Right cardiac atrium (tissue), 5 donors: ENCODE data around the gene DNAH6. TPM values are rescaled to one million over a fixed set of nuclear protein-coding genes. Genes with fewer than 3 reads are reported as not detected.
"Not testable (repeated sequence)": the region's sequence is repeated elsewhere in the genome, so short reads cannot be mapped to it uniquely, and the experiment has no call there.

Experiments used
- ATAC-seq, 2 donors: fragments of 200-7000 bp; cut with Tn5 transposase; one replicate each; pipeline versions ENCODE4 v1.8.0 to v1.9.1; 2020; ENCODE audit warnings: moderate library complexity in 2 of 2, mild to moderate bottlenecking in 1 of 2
- DNase-seq, 3 donors: peaks; one replicate each; pipeline ENCODE4 v3.0.0-alpha.2; 2020
- H3K27ac ChIP-seq: one replicate; pipeline ENCODE4 v1.5.1; 2013; ENCODE audit warnings: mild to moderate bottlenecking, low read length, control low read depth, moderate library complexity
- H3K27me3 ChIP-seq: one replicate; pipeline ENCODE4 v1.6.1; 2013; ENCODE audit not compliant: control insufficient read depth, insufficient read depth
- H3K4me1 ChIP-seq: one replicate; pipeline ENCODE4 v1.6.1; 2013; ENCODE audit warnings: low read length; ENCODE audit not compliant: control insufficient read depth, insufficient read depth
- H3K4me3 ChIP-seq: one replicate; pipeline ENCODE4 v1.5.1; 2013; ENCODE audit warnings: low read length, control low read depth
- H3K9me3 ChIP-seq: one replicate; pipeline ENCODE4 v1.6.1; 2013; ENCODE audit warnings: low read length; ENCODE audit not compliant: control insufficient read depth
- WGBS: extraction: QIAGEN DNeasy Blood & Tissue Kit; methylation state at CpG from one replicate; pipeline ENCODE4 v1.1.7; 2013; 5-methylcytosine and 5-hydroxymethylcytosine counted together
- intact Hi-C, 4 donors: fragments of 100-400 bp; cut with DNase I; formaldehyde crosslinking; loops; one replicate each; pipeline versions ENCODE4 v1.11.0 to v1.14.0; 2022 to 2023
- long read RNA-seq, 4 donors: library from polyadenylated mRNA; unstranded; transcript quantifications; one replicate each; pipeline ENCODE4 v2.0.0, GENCODE V29; 2020 to 2021
- polyA plus RNA-seq: library from polyadenylated mRNA; stranded (reverse); fragments of 200-250 nt; gene quantifications from one replicate; pipeline ENCODE4 v1.2.3, GENCODE V29; 2013
- total RNA-seq, 4 donors: library from RNA; stranded (reverse); fragmentation: NEBNext Ultra II Directional; extraction: Animal tissue kit (Norgen Biotek cat#: 25700); gene quantifications; one replicate each; pipeline ENCODE4 v1.2.1, GENCODE V29; 2021
- donor health status: healthy with polysubstance abuse.
- donor health status: DM: no; HTN: yes; CAD: no.
- donor health status: DM: no; HTN: no; CAD: no.
- donor health status: DM: no; HTN: yes; CAD: no; lungs with severe emphysema.
- donor health status: DM: yes; HTN: yes; CAD: no.

DNAH6 gene
- total RNA-seq (under 1 TPM; 0.26 to 0.60 (median 0.41) TPM), polyA plus RNA-seq (0.07 TPM)
- long read RNA-seq, donor 1 = 0 reads
- long read RNA-seq, donor 2 = 0 reads
- long read RNA-seq, donor 3, partial matches to known transcripts = 0 of 2 reads
- long read RNA-seq, donor 3, other reads (novel, unspliced or antisense) = 2 of 2 reads
- long read RNA-seq, donor 4 = 0 reads

- H3K9me3 ChIP-seq = no peaks in the 10 kb centered on the region
- DNase-seq (peak; percentile 94 to 98 (median 95)), ATAC-seq (peak; percentile 100)
- no peaks in the 10 kb centered on the region for H3K27me3 ChIP-seq
- H3K4me1 ChIP-seq = no peaks in the 10 kb centered on the region
- H3K27ac ChIP-seq = no peak within 1 kb of the TSS
- 9% methylated on average over 31 of the region's 31 CpGs for WGBS
- intact Hi-C loops = no loop called here
- peak within 1 kb of the TSS; percentile 81 for H3K4me3 ChIP-seq
Observed at GRCh38 chr2:84516234-84516986, at the start of gene DNAH6. TSS of gene DNAH6 (plus strand) at chr2:84516498. CDS start at chr2:84517827, 1,329 bp downstream.

GRCh38 chr2:84467389-84467788 lies 48.9 kb upstream of the DNAH6 start:
- WGBS = 95% methylated on average over 1 of the region's 1 CpG
- ATAC-seq = no peak

GRCh38 chr2:84472423-84472822 lies 43.9 kb upstream of the DNAH6 start:
- H3K4me1 ChIP-seq, ATAC-seq, intact Hi-C loops, H3K9me3 ChIP-seq, DNase-seq, H3K4me3 ChIP-seq, H3K27ac ChIP-seq, H3K27me3 ChIP-seq: not testable (repeated sequence)
- 45% methylated on average over 2 of the region's 2 CpGs for WGBS

More at GRCh38 chr2:84467389-84467788, 48.9 kb upstream of the DNAH6 start:
- intact Hi-C loops = no loop called here
- H3K4me1 ChIP-seq = no peaks in the 10 kb centered on the region
- H3K27me3 ChIP-seq = no peaks in the 10 kb centered on the region
- no peak overlapping the region for H3K4me3 ChIP-seq
- DNase-seq = no peak
- no peaks in the 10 kb centered on the region for H3K9me3 ChIP-seq
- no peak overlapping the region for H3K27ac ChIP-seq

- no peak for DNase-seq
- Histone ChIP-seq H3K27me3 (no peaks in the 10 kb centered on the region), H3K27ac (no peak overlapping the region), H3K4me3 (no peak overlapping the region), H3K9me3 (peaks cover 2% of the 10 kb centered on the region), H3K4me1 (no peaks in the 10 kb centered on the region)
- 76% methylated on average over 6 of the region's 6 CpGs for WGBS
- ATAC-seq = no peak
- intact Hi-C loops = no loop called here
Observed at GRCh38 chr2:84472856-84473565, 43.3 kb upstream of the DNAH6 start.

- intact Hi-C loops = no loop called here
- Histone ChIP-seq H3K4me1 (no peaks in the 10 kb centered on the region), H3K27ac (no peak overlapping the region), H3K27me3 (no peaks in the 10 kb centered on the region), H3K9me3 (peaks cover 2% of the 10 kb centered on the region), H3K4me3 (no peak overlapping the region)
- no peak for DNase-seq
- no peak for ATAC-seq
- 78% methylated on average over 4 of the region's 4 CpGs for WGBS
Observed at GRCh38 chr2:84474176-84474575, 42.1 kb upstream of the DNAH6 start.

GRCh38 chr2:84477886-84478285 lies 38.4 kb upstream of the DNAH6 start:
- intact Hi-C loops = no loop called here
- WGBS = 76% methylated on average over 1 of the region's 1 CpG
- no peak for ATAC-seq
- no peaks in the 10 kb centered on the region for H3K27me3 ChIP-seq
- DNase-seq = no peak
- peaks cover 3% of the 10 kb centered on the region for H3K4me1 ChIP-seq
- no peak overlapping the region for H3K4me3 ChIP-seq
- H3K9me3 ChIP-seq = peaks cover 2% of the 10 kb centered on the region
- H3K27ac ChIP-seq = no peak overlapping the region

- Histone ChIP-seq H3K9me3 (peaks cover 2% of the 10 kb centered on the region), H3K27me3 (no peaks in the 10 kb centered on the region), H3K27ac (no peak overlapping the region), H3K4me3 (no peak overlapping the region), H3K4me1 (peaks cover 3% of the 10 kb centered on the region)
- WGBS = 69% methylated on average over 3 of the region's 3 CpGs
- ATAC-seq (no peak), DNase-seq (no peak)
- intact Hi-C loops = no loop called here
Observed at GRCh38 chr2:84478867-84479266, 37.4 kb upstream of the DNAH6 start.

- ATAC-seq = no peak
- intact Hi-C loops = no loop called here
- WGBS = 41% methylated on average over 5 of the region's 5 CpGs
Observed at GRCh38 chr2:84481702-84482101, 34.6 kb upstream of the DNAH6 start.

GRCh38 chr2:84482603-84483002 lies 33.7 kb upstream of the DNAH6 start:
- intact Hi-C loops = no loop called here
- ATAC-seq (no peak), DNase-seq (no peak)
- Histone ChIP-seq H3K9me3 (no peaks in the 10 kb centered on the region), H3K27ac (no peak overlapping the region), H3K27me3 (no peaks in the 10 kb centered on the region), H3K4me3 (no peak overlapping the region), H3K4me1 (peaks cover 3% of the 10 kb centered on the region)
- 50% methylated on average over 3 of the region's 3 CpGs for WGBS

More at GRCh38 chr2:84481702-84482101, 34.6 kb upstream of the DNAH6 start:
- H3K27me3 ChIP-seq = no peaks in the 10 kb centered on the region
- DNase-seq = no peak
- no peak overlapping the region for H3K27ac ChIP-seq
- no peak overlapping the region for H3K4me3 ChIP-seq
- peaks cover 3% of the 10 kb centered on the region for H3K4me1 ChIP-seq
- peaks cover 2% of the 10 kb centered on the region for H3K9me3 ChIP-seq

GRCh38 chr2:84483320-84483719 lies 33.0 kb upstream of the DNAH6 start:
- Histone ChIP-seq H3K27ac (no peak overlapping the region), H3K4me1 (peaks cover 3% of the 10 kb centered on the region), H3K4me3 (no peak overlapping the region), H3K27me3 (no peaks in the 10 kb centered on the region), H3K9me3 (no peaks in the 10 kb centered on the region)
- intact Hi-C loops = no loop called here
- ATAC-seq (no peak), DNase-seq (no peak)
- WGBS = 81% methylated on average over 1 of the region's 1 CpG

- Histone ChIP-seq H3K27me3 (no peaks in the 10 kb centered on the region), H3K27ac (no peak overlapping the region), H3K9me3 (no peaks in the 10 kb centered on the region), H3K4me3 (no peak overlapping the region), H3K4me1 (peaks cover 3% of the 10 kb centered on the region)
- 86% methylated on average over 2 of the region's 2 CpGs for WGBS
- intact Hi-C loops = no loop called here
- ATAC-seq (peak; percentile 21 to 67), DNase-seq (peak in 1 of 3 donors; percentile 40)
Observed at GRCh38 chr2:84486441-84487115, 29.7 kb upstream of the DNAH6 start.
